Measurements from ENCODE around the gene KCTD16. TPM values are rescaled to one million over a fixed set of nuclear protein-coding genes. Genes with fewer than 3 reads are reported as not detected.

The KCTD16 gene
- total and polyA plus RNA-seq, 12 donors: 0.02 to 0.42 (median 0.10) TPM; not detected in 2

DNA sequence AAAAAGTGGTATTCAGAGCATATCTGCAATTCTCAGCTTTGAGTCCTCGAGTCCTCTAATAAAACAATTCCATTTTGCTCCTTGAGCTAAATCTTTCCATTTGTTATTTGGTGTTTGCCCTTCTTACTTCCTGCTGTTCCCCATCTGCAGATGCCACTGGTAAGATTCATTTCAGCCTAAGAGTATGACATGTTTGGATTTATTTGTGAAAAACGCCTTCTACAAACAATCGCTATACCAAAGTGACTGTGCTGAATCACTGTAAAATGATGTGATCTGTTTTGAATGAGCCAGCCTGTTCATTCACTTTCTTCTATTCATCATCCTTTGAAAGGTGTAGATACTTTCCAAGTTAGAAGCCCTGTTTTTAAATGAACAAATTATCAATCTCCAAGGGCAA, 27.7 kb downstream of the KCTD16 start:
- ATAC-seq (no peak), DNase-seq (no peak)
- no peak overlapping the region for H3K27ac ChIP-seq
- no peaks in the 10 kb centered on the region for H3K36me3 ChIP-seq
- H3K27me3 ChIP-seq: peaks cover 0 to 66% (median 25%) of the 10 kb centered on the region in 7 donors
- intact Hi-C loops (cut with DNase I): no loop called here
- H3K4me1 ChIP-seq: peaks cover 0 to 7% (median 0%) of the 10 kb centered on the region in 9 donors
- H3K4me3 ChIP-seq: no peak overlapping the region
- WGBS, 2 donors: 80 to 85% methylated on average over 3 of the region's 3 CpGs
- TF ChIP-seq, protein P1, sequence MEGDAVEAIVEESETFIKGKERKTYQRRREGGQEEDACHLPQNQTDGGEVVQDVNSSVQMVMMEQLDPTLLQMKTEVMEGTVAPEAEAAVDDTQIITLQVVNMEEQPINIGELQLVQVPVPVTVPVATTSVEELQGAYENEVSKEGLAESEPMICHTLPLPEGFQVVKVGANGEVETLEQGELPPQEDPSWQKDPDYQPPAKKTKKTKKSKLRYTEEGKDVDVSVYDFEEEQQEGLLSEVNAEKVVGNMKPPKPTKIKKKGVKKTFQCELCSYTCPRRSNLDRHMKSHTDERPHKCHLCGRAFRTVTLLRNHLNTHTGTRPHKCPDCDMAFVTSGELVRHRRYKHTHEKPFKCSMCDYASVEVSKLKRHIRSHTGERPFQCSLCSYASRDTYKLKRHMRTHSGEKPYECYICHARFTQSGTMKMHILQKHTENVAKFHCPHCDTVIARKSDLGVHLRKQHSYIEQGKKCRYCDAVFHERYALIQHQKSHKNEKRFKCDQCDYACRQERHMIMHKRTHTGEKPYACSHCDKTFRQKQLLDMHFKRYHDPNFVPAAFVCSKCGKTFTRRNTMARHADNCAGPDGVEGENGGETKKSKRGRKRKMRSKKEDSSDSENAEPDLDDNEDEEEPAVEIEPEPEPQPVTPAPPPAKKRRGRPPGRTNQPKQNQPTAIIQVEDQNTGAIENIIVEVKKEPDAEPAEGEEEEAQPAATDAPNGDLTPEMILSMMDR (IDR thresholded peaks at IDR 0.05): no peak
- H3K9me3 ChIP-seq: no peaks in the 10 kb centered on the region

DNA sequence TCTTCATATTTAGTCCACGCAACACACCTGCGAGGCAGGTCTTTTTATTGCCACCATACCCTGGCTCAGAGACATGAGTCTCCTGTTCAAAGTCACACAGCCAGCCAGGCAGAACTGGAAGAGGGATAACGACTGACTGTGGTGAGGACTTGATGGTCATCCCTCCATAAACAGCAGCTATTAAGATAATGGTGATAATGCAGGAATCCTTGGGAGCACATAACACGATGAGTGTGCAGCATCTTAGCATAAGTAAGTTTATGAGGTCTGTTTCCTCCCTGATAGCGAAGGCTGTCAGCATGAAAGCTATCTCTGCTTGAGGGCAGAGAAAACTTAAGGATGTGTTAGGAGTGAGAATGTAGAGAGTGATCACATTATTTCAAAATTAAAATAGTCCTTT, 30.9 kb downstream of the KCTD16 start:
- no peak for ATAC-seq
- intact Hi-C loops (cut with DNase I): loop anchor here in 8 of 10 donors (5.0 to 10.0 kb wide), 5 partner anchors 183 to 1931 kb away; no protein-coding TSS in a partner anchor
- H3K27me3 ChIP-seq: peaks cover 0 to 91% (median 44%) of the 10 kb centered on the region in 7 donors
- no peak overlapping the region for H3K27ac ChIP-seq
- H3K4me3 ChIP-seq: no peak overlapping the region
- 49 to 63% methylated on average over 5 of the region's 5 CpGs for WGBS, 2 donors
- no peak for DNase-seq
- TF ChIP-seq, protein P1 (IDR thresholded peaks at IDR 0.05): no peak
- H3K9me3 ChIP-seq: no peaks in the 10 kb centered on the region
- H3K36me3 ChIP-seq: no peaks in the 10 kb centered on the region
- peaks cover 3 to 15% (median 8%) of the 10 kb centered on the region in 9 donors for H3K4me1 ChIP-seq

DNA sequence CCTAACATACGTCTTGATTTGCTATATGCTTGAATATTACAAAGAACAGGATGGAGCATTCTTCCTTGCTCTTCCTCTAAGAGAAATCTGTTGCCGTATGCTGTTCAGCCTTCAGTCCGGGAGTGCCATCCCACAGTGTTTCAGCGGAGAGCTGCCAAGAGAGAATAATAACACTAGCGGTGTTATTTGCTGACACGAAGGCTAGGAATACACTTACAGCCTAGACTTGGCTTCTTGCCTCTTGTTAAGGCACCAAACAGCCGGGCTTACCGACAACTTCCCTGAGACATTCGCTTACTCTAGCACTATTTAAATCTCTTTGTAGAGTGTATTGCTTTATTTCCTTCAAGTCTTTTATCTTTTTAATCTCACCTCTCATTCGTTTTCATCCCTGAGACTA, 31.4 kb downstream of the KCTD16 start:
- Histone ChIP-seq H3K27ac (no peak overlapping the region), H3K9me3 (no peaks in the 10 kb centered on the region), H3K36me3 (no peaks in the 10 kb centered on the region), H3K4me1 (peaks cover 3 to 15% (median 8%) of the 10 kb centered on the region in 9 donors), H3K4me3 (no peak overlapping the region), H3K27me3 (peaks cover 0 to 93% (median 49%) of the 10 kb centered on the region in 7 donors)
- intact Hi-C loops (cut with DNase I): loop anchor here in 9 of 10 donors (2.0 to 10.0 kb wide), 6 partner anchors 183 to 1930 kb away; no protein-coding TSS in a partner anchor
- 13 to 18% methylated on average over 10 of the region's 10 CpGs for WGBS, 2 donors
- ATAC-seq (peak in 4 of 8 donors; percentile 30 to 67 (median 64)), DNase-seq (peak in 1 of 2 donors; percentile 8)
- TF ChIP-seq, protein P1 (IDR thresholded peaks at IDR 0.05): no peak

DNA sequence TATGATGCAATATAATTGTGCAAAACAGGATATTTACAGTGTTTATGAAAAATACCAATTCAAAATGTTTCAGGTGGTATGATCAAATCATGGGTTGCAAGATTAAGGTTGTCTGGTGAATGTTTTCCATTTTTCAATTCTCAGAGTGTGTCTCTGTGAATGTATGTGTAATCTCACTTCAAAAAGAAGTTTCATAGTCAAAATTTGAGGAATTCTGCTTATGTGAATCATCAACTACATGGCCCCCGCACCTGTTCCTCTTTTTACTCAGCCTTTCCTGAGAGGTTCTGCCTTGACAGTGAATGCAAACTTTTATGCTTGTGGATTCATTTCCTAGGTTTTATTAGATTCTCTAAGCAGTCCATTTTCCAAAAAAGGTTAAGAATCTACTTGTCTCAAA, 32.1 kb downstream of the KCTD16 start:
- WGBS, 2 donors: 84 to 93% methylated on average over 1 of the region's 1 CpG
- intact Hi-C loops (cut with DNase I): loop anchor here in 9 of 10 donors (2.0 to 10.0 kb wide), 6 partner anchors 182 to 1930 kb away; no protein-coding TSS in a partner anchor
- H3K27me3 ChIP-seq: peaks cover 0 to 95% (median 56%) of the 10 kb centered on the region in 7 donors

More for the DNA sequence above, 32.1 kb downstream of the KCTD16 start:
- peaks cover 3 to 15% (median 8%) of the 10 kb centered on the region in 9 donors for H3K4me1 ChIP-seq
- H3K27ac ChIP-seq: no peak overlapping the region
- DNase-seq (no peak), ATAC-seq (no peak)
- no peaks in the 10 kb centered on the region for H3K36me3 ChIP-seq
- TF ChIP-seq, protein P1 (IDR thresholded peaks at IDR 0.05): no peak
- H3K4me3 ChIP-seq: no peak overlapping the region
- H3K9me3 ChIP-seq: no peaks in the 10 kb centered on the region

Data from heart right ventricle (tissue), 16 donors.